Right lobe of liver (tissue), 4 donors: ENCODE results near the gene CLCN7.

Source experiments
- POLR2A ChIP-seq: fragments of 450-650 bp; IDR thresholded peaks from one replicate; pipeline ENCODE4 v1.6.1; 2017; ENCODE audit warnings: antibody characterized with exemption, mild to moderate bottlenecking
- TF ChIP-seq, protein P1 (sequence below), 4 donors: fragments of 200-600 bp in 3 of 4; fragments of 450-650 bp in 1 of 4; IDR thresholded peaks; one replicate each; pipeline versions ENCODE4 v1.5.1 to v1.8.0; 2016 to 2022; ENCODE audit warnings: antibody characterized with exemption in 4 of 4, mild to moderate bottlenecking in 2 of 4
- donor health status: DM: no; HTN: no; CAD: no.
- donor health status: DM: no; HTN: no; CAD: no.
- donor health status: DM: no; HTN: yes; CAD: no.

DNA sequence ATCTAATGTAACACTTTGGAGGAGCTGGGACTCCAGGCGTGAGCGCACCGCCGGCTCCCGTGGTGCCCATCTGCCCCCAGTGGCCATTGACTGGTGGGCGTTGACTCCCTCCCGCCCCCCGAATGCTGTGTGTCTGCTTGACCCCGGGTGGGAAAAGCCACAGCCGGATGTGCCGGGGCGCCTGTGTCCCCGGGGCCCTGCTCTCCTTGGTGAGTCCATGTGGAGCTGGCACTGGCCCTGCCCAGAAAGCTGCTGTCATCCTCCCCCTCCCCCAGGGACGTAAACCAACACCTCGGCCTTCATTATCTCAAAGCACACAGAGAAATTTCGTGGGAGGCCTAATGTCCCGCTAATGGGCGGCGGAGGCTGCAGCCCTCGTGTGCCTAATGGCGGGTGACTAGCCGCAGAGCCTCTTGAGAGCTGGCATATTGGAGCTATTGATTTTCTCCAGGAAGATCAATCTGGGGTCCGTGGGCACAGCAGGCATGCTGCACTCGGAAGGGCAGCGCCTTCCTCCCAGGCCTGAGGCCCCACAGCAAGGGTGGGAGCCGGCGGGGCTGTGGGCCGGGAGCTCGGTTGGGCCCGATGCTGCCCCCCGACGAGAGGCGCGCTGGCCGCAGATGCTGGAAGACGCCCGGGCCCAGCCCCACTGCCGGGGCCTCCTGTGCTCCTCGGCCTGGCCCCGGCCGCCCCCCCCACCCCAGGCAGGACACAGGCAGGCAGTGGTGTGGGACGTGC lies 47.9 kb downstream of the CLCN7 start:
- no peak for TF ChIP-seq POLR2A
- TF ChIP-seq, protein P1, sequence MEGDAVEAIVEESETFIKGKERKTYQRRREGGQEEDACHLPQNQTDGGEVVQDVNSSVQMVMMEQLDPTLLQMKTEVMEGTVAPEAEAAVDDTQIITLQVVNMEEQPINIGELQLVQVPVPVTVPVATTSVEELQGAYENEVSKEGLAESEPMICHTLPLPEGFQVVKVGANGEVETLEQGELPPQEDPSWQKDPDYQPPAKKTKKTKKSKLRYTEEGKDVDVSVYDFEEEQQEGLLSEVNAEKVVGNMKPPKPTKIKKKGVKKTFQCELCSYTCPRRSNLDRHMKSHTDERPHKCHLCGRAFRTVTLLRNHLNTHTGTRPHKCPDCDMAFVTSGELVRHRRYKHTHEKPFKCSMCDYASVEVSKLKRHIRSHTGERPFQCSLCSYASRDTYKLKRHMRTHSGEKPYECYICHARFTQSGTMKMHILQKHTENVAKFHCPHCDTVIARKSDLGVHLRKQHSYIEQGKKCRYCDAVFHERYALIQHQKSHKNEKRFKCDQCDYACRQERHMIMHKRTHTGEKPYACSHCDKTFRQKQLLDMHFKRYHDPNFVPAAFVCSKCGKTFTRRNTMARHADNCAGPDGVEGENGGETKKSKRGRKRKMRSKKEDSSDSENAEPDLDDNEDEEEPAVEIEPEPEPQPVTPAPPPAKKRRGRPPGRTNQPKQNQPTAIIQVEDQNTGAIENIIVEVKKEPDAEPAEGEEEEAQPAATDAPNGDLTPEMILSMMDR (IDR thresholded peaks at IDR 0.05): no peak
